Fibroblast of lung (primary cell): ENCODE results near the gene PIP4K2A.

Source experiments
- EZH2 ChIP-seq: IDR thresholded peaks from 2 replicates; pipeline ENCODE4 v1.5.1; 2012; ENCODE audit warnings: low read length, control low read depth, mild to moderate bottlenecking; ENCODE audit errors: missing control alignments
- TF ChIP-seq, protein P1 (sequence below), 2 donors: IDR thresholded peaks in 1 of 2; conservative IDR thresholded peaks in 1 of 2; 1 replicate in 1 of 2; 2 replicates in 1 of 2; pipeline ENCODE4 v1.5.1; 2011 to 2012; ENCODE audit warnings: low read length in 2 of 2, control low read depth in 1 of 2, inconsistent platforms in 1 of 2, low read depth in 1 of 2, mild to moderate bottlenecking in 1 of 2

- TF ChIP-seq, protein P1, sequence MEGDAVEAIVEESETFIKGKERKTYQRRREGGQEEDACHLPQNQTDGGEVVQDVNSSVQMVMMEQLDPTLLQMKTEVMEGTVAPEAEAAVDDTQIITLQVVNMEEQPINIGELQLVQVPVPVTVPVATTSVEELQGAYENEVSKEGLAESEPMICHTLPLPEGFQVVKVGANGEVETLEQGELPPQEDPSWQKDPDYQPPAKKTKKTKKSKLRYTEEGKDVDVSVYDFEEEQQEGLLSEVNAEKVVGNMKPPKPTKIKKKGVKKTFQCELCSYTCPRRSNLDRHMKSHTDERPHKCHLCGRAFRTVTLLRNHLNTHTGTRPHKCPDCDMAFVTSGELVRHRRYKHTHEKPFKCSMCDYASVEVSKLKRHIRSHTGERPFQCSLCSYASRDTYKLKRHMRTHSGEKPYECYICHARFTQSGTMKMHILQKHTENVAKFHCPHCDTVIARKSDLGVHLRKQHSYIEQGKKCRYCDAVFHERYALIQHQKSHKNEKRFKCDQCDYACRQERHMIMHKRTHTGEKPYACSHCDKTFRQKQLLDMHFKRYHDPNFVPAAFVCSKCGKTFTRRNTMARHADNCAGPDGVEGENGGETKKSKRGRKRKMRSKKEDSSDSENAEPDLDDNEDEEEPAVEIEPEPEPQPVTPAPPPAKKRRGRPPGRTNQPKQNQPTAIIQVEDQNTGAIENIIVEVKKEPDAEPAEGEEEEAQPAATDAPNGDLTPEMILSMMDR (conservative IDR thresholded peaks at IDR 0.05 in 1 of 2, IDR thresholded peaks at IDR 0.05 in 1 of 2; ENCODE audit: low read depth in 1 of 2, low read length in 2 of 2), result no peak
- TF ChIP-seq EZH2, result no peak
Measured at GRCh38 chr10:22643775-22644174, 70.6 kb downstream of the PIP4K2A start.
